ENCODE results near the gene KDM1B. TPM values are rescaled to one million over a fixed set of nuclear protein-coding genes. Genes with fewer than 3 reads are reported as not detected.

KDM1B gene
- total and polyA plus RNA-seq, 2 donors (not counting 3 experiments of a cell fraction or from before 2014, with no cell fraction given), result 3.0 to 10.8 TPM

DNA sequence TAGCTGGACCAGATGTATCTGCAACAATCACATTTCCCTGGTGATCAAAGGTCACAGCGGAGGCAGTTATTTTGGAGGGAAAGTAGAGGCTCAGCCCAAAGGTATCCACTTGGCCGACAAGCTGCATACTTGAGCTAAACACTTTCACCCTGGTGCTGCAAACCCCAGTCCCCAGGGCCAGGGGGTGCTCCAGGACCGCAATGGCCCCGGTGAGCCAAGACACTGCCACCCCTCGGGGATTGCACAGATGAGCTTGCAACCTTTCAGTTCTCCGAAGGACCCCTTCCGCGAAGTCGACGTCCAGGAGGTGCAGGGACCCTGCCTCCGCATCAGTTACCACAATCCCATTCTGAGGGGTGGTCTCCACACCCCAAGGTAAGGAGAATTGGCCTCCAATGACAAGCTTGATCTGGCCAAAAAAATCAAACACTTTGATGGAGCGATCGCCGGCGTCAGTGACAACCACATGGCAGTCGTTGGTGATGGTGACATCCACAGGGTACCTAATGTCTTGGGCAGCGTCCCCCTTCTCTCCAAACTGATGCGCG, 33.6 kb upstream of the KDM1B start:
- no peak overlapping the region for H3K9ac ChIP-seq (replicated peaks; ENCODE audit: extremely low read depth, insufficient read depth, low read length)
- no peak overlapping the region for H3K27ac ChIP-seq (ENCODE audit: insufficient read depth, low read depth, low read length)
- H3K36me3 ChIP-seq (ENCODE audit: control insufficient read depth in 2 of 2, extremely low read depth in 1 of 2, insufficient read depth in 2 of 2, low read length in 2 of 2), result no peaks in the 10 kb centered on the region
- DNase-seq (ENCODE audit: low read depth, low spot score) (no peak), FAIRE-seq (no peak)
- peak overlapping the region; percentile 74 for H2AFZ ChIP-seq (ENCODE audit: low read depth, low read length)
- ChIA-PET POLR2A (no interaction called here), CTCF (interaction anchor here (0.8 to 3.2 kb wide), 12 partner anchors 8 to 391 kb away, joined by 3 to 24 read pairs (median 3); partner anchors contain the start of gene KIF13A)
- no peaks in the 10 kb centered on the region for H3K27me3 ChIP-seq (ENCODE audit: control insufficient read depth in 2 of 2, insufficient read depth in 2 of 2, low read length in 2 of 2)
- H3K4me1 ChIP-seq (ENCODE audit: control insufficient read depth, extremely low read depth, insufficient read depth, low read length), result peaks cover 5% of the 10 kb centered on the region
- no peaks in the 10 kb centered on the region for H3K79me2 ChIP-seq (ENCODE audit: control insufficient read depth, insufficient read depth, low read length)
- dilution Hi-C loops (cut with MboI; ENCODE audit: extremely low pct_ligation_motif_present, low sequenced_read_pairs), result no loop called here
- H3K9me3 ChIP-seq (replicated peaks; ENCODE audit: control insufficient read depth, insufficient read depth, low read length), result no peaks in the 10 kb centered on the region
- intact Hi-C loops (cut with micrococcal nuclease), result loop anchor here (1.0 to 5.0 kb wide), 9 partner anchors 79 to 965 kb away; no protein-coding TSS in a partner anchor
- BruUV-seq (replicated peaks), result TSS peak; percentile 37
- H3K4me3 ChIP-seq (replicated peaks in 1 of 3; ENCODE audit: insufficient read depth in 1 of 3, low read depth in 1 of 3, low read length in 3 of 3), result peak overlapping the region in 1 of 3 experiments; percentile 35
- H3K4me2 ChIP-seq (ENCODE audit: insufficient read depth, low read length), result peak overlapping the region; percentile 21
- no peaks in the 10 kb centered on the region for H3K9me1 ChIP-seq (replicated peaks; ENCODE audit: control insufficient read depth, extremely low read depth, insufficient read depth, low read length)
- no peak for TF ChIP-seq MYC (IDR thresholded peaks at IDR 0.05; ENCODE audit: low read depth, low read length)
- no peak for TF ChIP-seq POLR2A (IDR thresholded peaks at IDR 0.05; ENCODE audit: low read depth, low read length)
- TF ChIP-seq, protein P1, sequence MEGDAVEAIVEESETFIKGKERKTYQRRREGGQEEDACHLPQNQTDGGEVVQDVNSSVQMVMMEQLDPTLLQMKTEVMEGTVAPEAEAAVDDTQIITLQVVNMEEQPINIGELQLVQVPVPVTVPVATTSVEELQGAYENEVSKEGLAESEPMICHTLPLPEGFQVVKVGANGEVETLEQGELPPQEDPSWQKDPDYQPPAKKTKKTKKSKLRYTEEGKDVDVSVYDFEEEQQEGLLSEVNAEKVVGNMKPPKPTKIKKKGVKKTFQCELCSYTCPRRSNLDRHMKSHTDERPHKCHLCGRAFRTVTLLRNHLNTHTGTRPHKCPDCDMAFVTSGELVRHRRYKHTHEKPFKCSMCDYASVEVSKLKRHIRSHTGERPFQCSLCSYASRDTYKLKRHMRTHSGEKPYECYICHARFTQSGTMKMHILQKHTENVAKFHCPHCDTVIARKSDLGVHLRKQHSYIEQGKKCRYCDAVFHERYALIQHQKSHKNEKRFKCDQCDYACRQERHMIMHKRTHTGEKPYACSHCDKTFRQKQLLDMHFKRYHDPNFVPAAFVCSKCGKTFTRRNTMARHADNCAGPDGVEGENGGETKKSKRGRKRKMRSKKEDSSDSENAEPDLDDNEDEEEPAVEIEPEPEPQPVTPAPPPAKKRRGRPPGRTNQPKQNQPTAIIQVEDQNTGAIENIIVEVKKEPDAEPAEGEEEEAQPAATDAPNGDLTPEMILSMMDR (IDR thresholded peaks at IDR 0.05; ENCODE audit: extremely low read depth in 1 of 2, insufficient read depth in 1 of 2, low read depth in 1 of 2, low read length in 2 of 2), result no peak
- no peak for TF ChIP-seq EZH2 (IDR thresholded peaks at IDR 0.05; ENCODE audit: borderline replicate concordance, low read depth, low read length, severe bottlenecking)
- TF ChIP-seq JUN (IDR thresholded peaks at IDR 0.05; ENCODE audit: borderline replicate concordance, insufficient read depth, insufficient read length, low read depth), result no peak
- TF ChIP-seq POLR2AphosphoS5 (IDR thresholded peaks at IDR 0.05; ENCODE audit: insufficient read depth, low read depth, low read length), result no peak
- TF ChIP-seq, protein P2, sequence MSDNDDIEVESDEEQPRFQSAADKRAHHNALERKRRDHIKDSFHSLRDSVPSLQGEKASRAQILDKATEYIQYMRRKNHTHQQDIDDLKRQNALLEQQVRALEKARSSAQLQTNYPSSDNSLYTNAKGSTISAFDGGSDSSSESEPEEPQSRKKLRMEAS (IDR thresholded peaks at IDR 0.05; ENCODE audit: insufficient read depth, insufficient read length), result no peak
- no peak for TF ChIP-seq GATA2 (IDR thresholded peaks at IDR 0.05; ENCODE audit: insufficient read depth, insufficient read length, low read depth, low read length)
- TF ChIP-seq FOS (IDR thresholded peaks at IDR 0.05; ENCODE audit: borderline replicate concordance, insufficient read depth, low read length), result no peak
- H4K20me1 ChIP-seq (replicated peaks; ENCODE audit: control insufficient read depth, extremely low read depth, insufficient read depth, low read length), result no peaks in the 10 kb centered on the region
